Measurements from ENCODE around the gene RBBP4.

GRCh38 chr1:32612189-32612881, 38.7 kb upstream of the RBBP4 start:
- TF ChIP-seq, protein P1, sequence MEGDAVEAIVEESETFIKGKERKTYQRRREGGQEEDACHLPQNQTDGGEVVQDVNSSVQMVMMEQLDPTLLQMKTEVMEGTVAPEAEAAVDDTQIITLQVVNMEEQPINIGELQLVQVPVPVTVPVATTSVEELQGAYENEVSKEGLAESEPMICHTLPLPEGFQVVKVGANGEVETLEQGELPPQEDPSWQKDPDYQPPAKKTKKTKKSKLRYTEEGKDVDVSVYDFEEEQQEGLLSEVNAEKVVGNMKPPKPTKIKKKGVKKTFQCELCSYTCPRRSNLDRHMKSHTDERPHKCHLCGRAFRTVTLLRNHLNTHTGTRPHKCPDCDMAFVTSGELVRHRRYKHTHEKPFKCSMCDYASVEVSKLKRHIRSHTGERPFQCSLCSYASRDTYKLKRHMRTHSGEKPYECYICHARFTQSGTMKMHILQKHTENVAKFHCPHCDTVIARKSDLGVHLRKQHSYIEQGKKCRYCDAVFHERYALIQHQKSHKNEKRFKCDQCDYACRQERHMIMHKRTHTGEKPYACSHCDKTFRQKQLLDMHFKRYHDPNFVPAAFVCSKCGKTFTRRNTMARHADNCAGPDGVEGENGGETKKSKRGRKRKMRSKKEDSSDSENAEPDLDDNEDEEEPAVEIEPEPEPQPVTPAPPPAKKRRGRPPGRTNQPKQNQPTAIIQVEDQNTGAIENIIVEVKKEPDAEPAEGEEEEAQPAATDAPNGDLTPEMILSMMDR (conservative IDR thresholded peaks at IDR 0.05; ENCODE audit: low read length): no peak
- TF ChIP-seq EZH2phosphoT487 (IDR thresholded peaks at IDR 0.05; ENCODE audit: borderline replicate concordance): no peak

All from Loucy (cell line).